ENCODE results near the gene POLD4.

Gene POLD4

GRCh38 chr11:67393437-67393836 is 40.1 kb upstream of the POLD4 start:
- no peak for DNase-seq (ENCODE audit: low read depth)
- H3K4me3 ChIP-seq (ENCODE audit: low read depth, low read length): no peak overlapping the region
- no peak for TF ChIP-seq CTCF (IDR thresholded peaks at IDR 0.05; ENCODE audit: control insufficient read depth, extremely low read depth, insufficient read depth)

GRCh38 chr11:67392183-67392715 is 38.9 kb upstream of the POLD4 start:
- no peak for TF ChIP-seq CTCF (IDR thresholded peaks at IDR 0.05; ENCODE audit: control insufficient read depth, extremely low read depth, insufficient read depth)
- DNase-seq (ENCODE audit: low read depth): no peak
- peak overlapping the region; percentile 96 for H3K4me3 ChIP-seq (ENCODE audit: low read depth, low read length)

GRCh38 chr11:67391304-67392182 is 38.2 kb upstream of the POLD4 start, which contains the start of gene RAD9A:
TSS of gene RAD9A (plus strand) at chr11:67391986. CDS start at chr11:67392045, 59 bp downstream.
- H3K4me3 ChIP-seq (ENCODE audit: low read depth, low read length): peak within 1 kb of the TSS; percentile 96
- no peak for TF ChIP-seq CTCF (IDR thresholded peaks at IDR 0.05; ENCODE audit: control insufficient read depth, extremely low read depth, insufficient read depth)
- peak; percentile 76 for DNase-seq (ENCODE audit: low read depth)

- no peak for TF ChIP-seq CTCF (IDR thresholded peaks at IDR 0.05; ENCODE audit: control insufficient read depth, extremely low read depth, insufficient read depth)
- H3K4me3 ChIP-seq (ENCODE audit: low read depth, low read length): peak overlapping the region; percentile 96
- no peak for DNase-seq (ENCODE audit: low read depth)
Measured at GRCh38 chr11:67390947-67391303, 37.6 kb upstream of the POLD4 start.

GRCh38 chr11:67389477-67389876 is 36.1 kb upstream of the POLD4 start:
- DNase-seq (ENCODE audit: low read depth): no peak
- TF ChIP-seq CTCF (IDR thresholded peaks at IDR 0.05; ENCODE audit: control insufficient read depth, extremely low read depth, insufficient read depth): peak; percentile 29; the same call in 1 of the 2 replicates
- H3K4me3 ChIP-seq (ENCODE audit: low read depth, low read length): no peak overlapping the region

GRCh38 chr11:67387518-67387917 is 34.2 kb upstream of the POLD4 start:
- no peak for DNase-seq (ENCODE audit: low read depth)
- no peak for TF ChIP-seq CTCF (IDR thresholded peaks at IDR 0.05; ENCODE audit: control insufficient read depth, extremely low read depth, insufficient read depth)
- no peak overlapping the region for H3K4me3 ChIP-seq (ENCODE audit: low read depth, low read length)

Data from LNCaP clone FGC (cell line).